ENCODE data around the gene C1orf105.

Gene C1orf105

DNA sequence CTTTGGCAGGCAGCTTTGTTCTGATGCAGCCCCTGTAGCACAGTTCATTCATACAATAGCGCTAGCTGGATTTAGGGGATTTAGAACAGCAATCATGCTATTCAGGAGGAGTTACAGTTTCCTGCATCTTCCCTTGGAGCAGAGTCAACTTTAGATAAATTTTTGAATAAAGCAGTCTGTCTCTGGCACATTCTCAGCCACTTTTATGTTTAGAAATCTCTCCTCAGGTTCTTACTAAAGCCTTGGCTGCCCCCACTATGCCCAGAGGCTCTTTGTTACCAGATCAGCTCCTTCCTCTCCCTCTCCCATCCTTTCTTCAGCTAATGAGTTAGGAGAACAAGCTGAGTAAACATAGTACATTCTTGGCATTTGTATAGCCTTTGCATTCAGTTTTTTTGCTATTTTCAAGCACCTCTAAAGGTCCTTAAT is 40.4 kb downstream of the C1orf105 start:
- TF ChIP-seq, protein P1, sequence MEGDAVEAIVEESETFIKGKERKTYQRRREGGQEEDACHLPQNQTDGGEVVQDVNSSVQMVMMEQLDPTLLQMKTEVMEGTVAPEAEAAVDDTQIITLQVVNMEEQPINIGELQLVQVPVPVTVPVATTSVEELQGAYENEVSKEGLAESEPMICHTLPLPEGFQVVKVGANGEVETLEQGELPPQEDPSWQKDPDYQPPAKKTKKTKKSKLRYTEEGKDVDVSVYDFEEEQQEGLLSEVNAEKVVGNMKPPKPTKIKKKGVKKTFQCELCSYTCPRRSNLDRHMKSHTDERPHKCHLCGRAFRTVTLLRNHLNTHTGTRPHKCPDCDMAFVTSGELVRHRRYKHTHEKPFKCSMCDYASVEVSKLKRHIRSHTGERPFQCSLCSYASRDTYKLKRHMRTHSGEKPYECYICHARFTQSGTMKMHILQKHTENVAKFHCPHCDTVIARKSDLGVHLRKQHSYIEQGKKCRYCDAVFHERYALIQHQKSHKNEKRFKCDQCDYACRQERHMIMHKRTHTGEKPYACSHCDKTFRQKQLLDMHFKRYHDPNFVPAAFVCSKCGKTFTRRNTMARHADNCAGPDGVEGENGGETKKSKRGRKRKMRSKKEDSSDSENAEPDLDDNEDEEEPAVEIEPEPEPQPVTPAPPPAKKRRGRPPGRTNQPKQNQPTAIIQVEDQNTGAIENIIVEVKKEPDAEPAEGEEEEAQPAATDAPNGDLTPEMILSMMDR (IDR thresholded peaks at IDR 0.05; ENCODE audit: insufficient read depth, low read depth, low read length, missing control alignments): no peak
- DNase-seq (ENCODE audit: low read depth): no peak
- H3K4me3 ChIP-seq (ENCODE audit: low read length): no peak overlapping the region

DNA sequence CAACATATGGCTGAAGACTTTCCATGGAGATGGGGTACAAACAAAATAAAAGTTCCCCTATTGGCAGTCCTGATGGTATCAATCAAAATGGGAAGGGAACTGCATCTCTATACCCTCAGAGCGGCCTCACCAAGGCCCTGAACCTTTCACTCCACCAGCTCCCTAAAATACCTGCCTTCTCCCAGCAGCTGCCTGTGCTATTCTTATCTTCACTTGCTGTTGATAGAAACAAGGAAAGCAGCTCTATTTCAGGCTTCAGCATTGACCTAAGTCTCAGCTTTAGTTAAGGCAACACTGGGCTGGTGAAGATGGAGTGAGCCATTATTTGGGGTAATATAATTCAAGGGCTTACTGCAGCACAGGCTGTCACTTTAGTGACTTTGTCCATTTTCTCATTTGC is 45.1 kb downstream of the C1orf105 start:
- H3K4me3 ChIP-seq (ENCODE audit: low read length): no peak overlapping the region

DNA sequence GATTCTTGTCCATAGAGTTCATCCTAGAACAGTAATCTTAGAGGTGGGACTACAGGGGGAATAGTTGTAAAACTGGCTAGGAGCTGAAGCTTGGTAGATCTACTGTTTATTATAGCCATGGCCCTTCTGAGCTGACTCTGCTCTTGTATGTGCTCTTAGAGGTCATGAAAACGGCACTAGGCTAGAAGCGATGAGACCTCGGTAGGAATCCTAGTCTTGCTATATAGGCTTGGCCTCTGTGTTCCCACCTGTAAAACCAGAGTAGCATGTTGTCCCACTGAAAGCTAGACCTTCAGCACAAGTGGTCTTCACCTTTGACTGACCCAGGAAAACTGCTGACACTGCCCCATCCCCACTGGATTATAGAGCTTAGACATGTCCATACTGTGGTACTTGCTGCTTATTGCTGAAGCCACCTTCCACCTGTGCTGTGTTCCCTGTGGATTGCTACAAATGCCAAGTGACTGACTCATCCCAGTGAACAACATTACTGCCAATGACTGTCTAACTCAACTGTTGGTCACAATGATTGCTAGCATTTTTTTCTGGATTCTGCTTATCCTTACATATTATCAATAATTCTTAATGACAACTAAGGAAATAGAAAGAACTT is 46.4 kb downstream of the C1orf105 start:
- DNase-seq (ENCODE audit: low read depth): peak; percentile 82
- TF ChIP-seq, protein P1 (IDR thresholded peaks at IDR 0.05; ENCODE audit: insufficient read depth, low read depth, low read length, missing control alignments): no peak
- H3K4me3 ChIP-seq (ENCODE audit: low read length): no peak overlapping the region

More for the DNA sequence above, 45.1 kb downstream of the C1orf105 start:
- TF ChIP-seq, protein P1 (IDR thresholded peaks at IDR 0.05; ENCODE audit: insufficient read depth, low read depth, low read length, missing control alignments): no peak
- no peak for DNase-seq (ENCODE audit: low read depth)

DNA sequence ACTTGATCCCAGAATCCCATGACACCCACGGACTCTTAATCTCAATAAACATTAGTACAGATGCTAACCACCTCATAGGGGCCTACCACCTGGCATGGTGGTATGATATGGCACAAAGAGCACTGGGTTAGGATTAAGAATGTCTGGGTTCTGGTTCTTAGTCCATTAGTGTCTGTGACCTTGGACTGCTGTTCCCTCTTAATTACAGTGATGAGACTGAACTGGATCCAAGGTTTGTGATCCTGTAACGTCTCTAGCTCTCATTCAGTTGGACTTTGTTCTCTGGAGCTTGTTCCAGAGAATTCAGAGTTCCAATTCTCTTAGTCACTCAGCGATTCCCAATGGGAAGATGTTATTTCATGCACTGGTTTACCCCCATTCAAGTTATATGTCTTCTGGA is 47.0 kb downstream of the C1orf105 start:
- TF ChIP-seq, protein P1 (IDR thresholded peaks at IDR 0.05; ENCODE audit: insufficient read depth, low read depth, low read length, missing control alignments): no peak
- no peak for DNase-seq (ENCODE audit: low read depth)
- no peak overlapping the region for H3K4me3 ChIP-seq (ENCODE audit: low read length)

DNA sequence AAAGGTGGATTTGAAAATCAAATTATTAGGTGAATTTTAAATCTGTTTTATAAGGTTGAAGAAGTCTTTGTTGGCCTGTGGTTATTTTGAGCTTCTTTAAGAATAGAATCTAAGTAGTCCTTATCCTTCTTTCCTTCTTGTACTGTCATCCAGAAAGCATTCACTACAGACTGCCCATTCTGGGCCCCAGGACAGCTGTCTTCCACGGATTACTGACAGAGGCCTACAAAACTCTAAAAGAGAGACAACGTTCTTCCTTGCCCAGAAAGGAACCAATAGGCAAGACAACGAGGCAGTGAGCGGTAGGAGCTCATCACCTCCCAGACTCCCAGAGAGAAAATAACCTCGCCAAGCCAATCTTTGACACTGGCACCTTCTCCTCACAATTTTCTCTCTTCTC is 47.8 kb downstream of the C1orf105 start:
- TF ChIP-seq, protein P1 (IDR thresholded peaks at IDR 0.05; ENCODE audit: insufficient read depth, low read depth, low read length, missing control alignments): no peak
- H3K4me3 ChIP-seq (ENCODE audit: low read length): no peak overlapping the region
- no peak for DNase-seq (ENCODE audit: low read depth)

DNA sequence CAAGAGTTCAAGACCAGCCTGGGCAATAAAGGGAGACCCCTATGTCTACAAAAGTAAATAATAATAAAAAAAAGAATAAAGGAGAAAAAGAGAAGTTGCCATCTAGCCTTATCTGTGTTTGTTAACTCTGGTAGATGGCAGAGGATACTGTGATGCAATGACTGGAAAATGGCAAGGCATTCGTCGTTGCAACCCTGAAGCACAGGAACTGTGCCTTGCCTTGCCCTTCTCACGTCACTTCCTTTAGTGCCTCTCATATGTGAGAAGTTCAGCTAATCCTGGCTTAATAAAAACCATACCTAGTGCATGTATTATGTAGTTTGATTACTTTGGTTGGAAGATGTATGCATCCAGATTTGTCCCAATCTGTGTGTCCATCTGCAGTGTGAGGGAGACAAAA is 49.2 kb downstream of the C1orf105 start:
- TF ChIP-seq, protein P1 (IDR thresholded peaks at IDR 0.05; ENCODE audit: insufficient read depth, low read depth, low read length, missing control alignments): no peak
- H3K4me3 ChIP-seq (ENCODE audit: low read length): no peak overlapping the region
- no peak for DNase-seq (ENCODE audit: low read depth)

DNA sequence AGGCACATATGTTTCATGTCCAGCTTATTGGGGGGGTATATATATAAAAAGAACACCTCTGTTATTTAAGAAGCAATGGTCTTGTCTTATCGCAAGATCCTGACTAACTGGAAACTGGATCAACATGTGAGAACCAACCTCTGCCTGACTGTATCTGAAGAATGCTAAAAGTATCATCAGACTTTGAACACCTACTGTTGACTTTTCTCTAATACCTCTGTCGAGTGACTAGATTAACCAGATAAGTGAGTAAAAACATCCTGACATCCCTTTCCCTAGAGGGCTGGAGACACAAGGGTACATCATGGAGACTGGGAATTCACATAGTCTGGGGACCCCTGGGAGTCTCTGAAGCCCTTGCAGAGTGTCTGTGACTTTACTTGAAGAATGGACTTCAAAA is 49.7 kb downstream of the C1orf105 start:
- TF ChIP-seq, protein P1 (IDR thresholded peaks at IDR 0.05; ENCODE audit: insufficient read depth, low read depth, low read length, missing control alignments): no peak
- peak; percentile 22 for DNase-seq (ENCODE audit: low read depth)
- H3K4me3 ChIP-seq (ENCODE audit: low read length): no peak overlapping the region

Data from epithelial cell of esophagus (primary cell).